Nephron (organoid): ENCODE results near the gene ARMC9.

Experiments
- H3K27ac Mint-ChIP-seq, 3 experiments: 2 replicates each; pipeline ENCODE4 v1.8.0; 2020; ENCODE audit warnings: mixed read lengths in 3 of 3, mild to moderate bottlenecking in 2 of 3, moderate library complexity in 1 of 3
- H3K27me3 Mint-ChIP-seq: 2 replicates; pipeline ENCODE4 v1.8.0; 2021; ENCODE audit warnings: low read depth, mild to moderate bottlenecking, moderate library complexity, mixed read lengths
- H3K36me3 Mint-ChIP-seq: 2 replicates; pipeline ENCODE4 v1.8.0; 2020; ENCODE audit warnings: low read depth, mixed read lengths
- H3K4me1 Mint-ChIP-seq: 2 replicates; pipeline ENCODE4 v1.8.0; 2020; ENCODE audit warnings: mixed read lengths
- H3K4me3 Mint-ChIP-seq, 3 experiments: 2 replicates each; pipeline ENCODE4 v1.8.0; 2020; ENCODE audit warnings: mild to moderate bottlenecking in 3 of 3, mixed read lengths in 3 of 3, moderate library complexity in 2 of 3
- H3K9me3 Mint-ChIP-seq: 2 replicates; pipeline ENCODE4 v1.8.0; 2020; ENCODE audit warnings: mixed read lengths
- TF ChIP-seq, protein P1 (sequence below), 3 experiments: fragments of 200-600 bp; sonication (generic); IDR thresholded peaks; one replicate each; pipeline ENCODE4 v1.5.0; 2021; ENCODE audit warnings: antibody characterized with exemption in 3 of 3; ENCODE audit not compliant: unreplicated experiment in 3 of 3

Gene ARMC9

DNA sequence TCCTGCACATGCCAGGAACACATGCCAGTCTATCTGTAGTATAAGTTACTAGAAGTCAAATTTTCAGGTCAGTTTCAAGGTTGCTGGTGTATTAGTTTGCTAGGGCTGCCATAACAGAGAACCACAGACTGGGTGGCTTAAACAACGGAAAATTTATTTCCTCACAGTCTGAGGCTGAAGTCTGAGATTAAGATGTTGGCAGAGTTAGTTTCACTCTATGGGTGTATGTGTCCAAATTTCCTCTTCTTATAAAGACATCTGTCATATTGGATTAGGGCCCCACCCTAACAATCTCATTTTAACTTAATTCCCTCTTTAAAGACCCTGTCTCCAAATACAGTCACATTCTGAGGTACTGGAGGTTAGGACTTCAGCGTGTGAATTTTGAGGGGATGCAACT lies 223.6 kb downstream of the ARMC9 start:
- Mint-ChIP-seq H3K9me3 (no peaks in the 10 kb centered on the region), H3K4me1 (no peaks in the 10 kb centered on the region), H3K4me3 (no peak overlapping the region), H3K36me3 (no peaks in the 10 kb centered on the region), H3K27ac (no peak overlapping the region), H3K27me3 (peaks cover 18% of the 10 kb centered on the region)
- TF ChIP-seq, protein P1, sequence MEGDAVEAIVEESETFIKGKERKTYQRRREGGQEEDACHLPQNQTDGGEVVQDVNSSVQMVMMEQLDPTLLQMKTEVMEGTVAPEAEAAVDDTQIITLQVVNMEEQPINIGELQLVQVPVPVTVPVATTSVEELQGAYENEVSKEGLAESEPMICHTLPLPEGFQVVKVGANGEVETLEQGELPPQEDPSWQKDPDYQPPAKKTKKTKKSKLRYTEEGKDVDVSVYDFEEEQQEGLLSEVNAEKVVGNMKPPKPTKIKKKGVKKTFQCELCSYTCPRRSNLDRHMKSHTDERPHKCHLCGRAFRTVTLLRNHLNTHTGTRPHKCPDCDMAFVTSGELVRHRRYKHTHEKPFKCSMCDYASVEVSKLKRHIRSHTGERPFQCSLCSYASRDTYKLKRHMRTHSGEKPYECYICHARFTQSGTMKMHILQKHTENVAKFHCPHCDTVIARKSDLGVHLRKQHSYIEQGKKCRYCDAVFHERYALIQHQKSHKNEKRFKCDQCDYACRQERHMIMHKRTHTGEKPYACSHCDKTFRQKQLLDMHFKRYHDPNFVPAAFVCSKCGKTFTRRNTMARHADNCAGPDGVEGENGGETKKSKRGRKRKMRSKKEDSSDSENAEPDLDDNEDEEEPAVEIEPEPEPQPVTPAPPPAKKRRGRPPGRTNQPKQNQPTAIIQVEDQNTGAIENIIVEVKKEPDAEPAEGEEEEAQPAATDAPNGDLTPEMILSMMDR (IDR thresholded peaks at IDR 0.05; ENCODE audit: unreplicated experiment in 3 of 3) = no peak

DNA sequence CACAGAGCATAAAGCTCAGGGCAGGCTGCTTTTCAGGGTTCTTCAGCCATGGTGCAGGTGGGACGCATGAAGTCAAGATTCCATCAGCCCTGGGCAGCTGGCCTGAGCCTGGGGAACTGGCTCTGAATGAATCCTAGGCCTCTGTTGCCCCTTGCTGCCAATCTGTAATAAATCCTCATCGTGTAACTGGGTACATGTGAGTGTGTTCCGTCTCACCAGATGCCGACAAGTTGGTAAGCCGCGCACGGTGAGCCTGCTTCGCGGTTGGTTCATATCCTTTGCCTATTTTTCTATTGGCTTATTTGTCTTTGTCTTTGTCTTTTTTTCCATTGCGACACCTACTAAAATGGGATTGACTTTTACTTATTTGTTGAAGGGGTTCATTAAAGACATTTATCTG lies 224.7 kb downstream of the ARMC9 start:
- H3K4me3 Mint-ChIP-seq = no peak overlapping the region
- peaks cover 18% of the 10 kb centered on the region for H3K27me3 Mint-ChIP-seq
- H3K4me1 Mint-ChIP-seq = no peaks in the 10 kb centered on the region
- TF ChIP-seq, protein P1 (IDR thresholded peaks at IDR 0.05; ENCODE audit: unreplicated experiment in 3 of 3) = no peak
- no peak overlapping the region for H3K27ac Mint-ChIP-seq
- no peaks in the 10 kb centered on the region for H3K9me3 Mint-ChIP-seq
- no peaks in the 10 kb centered on the region for H3K36me3 Mint-ChIP-seq
